ENCODE results near the gene IRF5.
"Not testable (repeated sequence)": the region's sequence is repeated elsewhere in the genome, so short reads cannot be mapped to it uniquely, and the experiment has no call there.

The IRF5 gene

GRCh38 chr7:128974241-128974934, 36.7 kb downstream of the IRF5 start:
- no peak for DNase-seq

- no peak for DNase-seq
Measured at GRCh38 chr7:128982105-128982504, 44.4 kb downstream of the IRF5 start.

GRCh38 chr7:128985660-128986059, 47.9 kb downstream of the IRF5 start:
- DNase-seq = no peak

- no peak for DNase-seq
Measured at GRCh38 chr7:128986609-128987008, 48.9 kb downstream of the IRF5 start.

GRCh38 chr7:128988372-128988771, 50.6 kb downstream of the IRF5 start:
- DNase-seq = no peak

GRCh38 chr7:128989961-128990360, 52.2 kb downstream of the IRF5 start:
- DNase-seq = no peak

GRCh38 chr7:128993419-128993818, 55.7 kb downstream of the IRF5 start:
- no peak for DNase-seq

GRCh38 chr7:128994560-128994959, 56.8 kb downstream of the IRF5 start:
- DNase-seq = not testable (repeated sequence)

GRCh38 chr7:128997181-128997580, 59.5 kb downstream of the IRF5 start:
- DNase-seq = no peak
